A549 (cell line): ENCODE measurements around the gene TRERF1. TPM values are rescaled to one million over a fixed set of nuclear protein-coding genes. Genes with fewer than 3 reads are reported as not detected.

ENCODE experiments used
- ATAC-seq, 2 experiments: fragments of 200-7000 bp in 1 of 2; fragments of >200 bp in 1 of 2; cut with Nextera tagmentation in 1 of 2; cut with Tn5 transposase in 1 of 2; 3 replicates each; pipeline versions ENCODE4 v1.8.0 to v1.9.1; 2018 to 2020; ENCODE audit warnings: mild to moderate bottlenecking in 1 of 2, moderate library complexity in 1 of 2
- CTCF ChIA-PET: fragments of 300-600 bp; sonication (Branson Sonifier 250); formaldehyde crosslinking; extraction: SDS; loops from one replicate; lab custom pipeline; 2021; ENCODE audit warnings: antibody characterized with exemption, inconsistent platforms; lab: Yijun Ruan, JAX
- POLR2A ChIA-PET: fragments of 350-600 bp; formaldehyde crosslinking; extraction: SDS; loops from one replicate; lab custom pipeline; 2021; ENCODE audit warnings: antibody characterized with exemption, inconsistent platforms; lab: Yijun Ruan, JAX
- DNase-seq, 2 experiments: peaks; one replicate each; pipeline versions ENCODE4 v3.0.0 to v3.0.0-alpha.2; 2011 to 2016; ENCODE audit warnings: low read depth in 1 of 2, low spot score in 1 of 2
- FAIRE-seq: peaks from 2 replicates; lab custom pipeline; 2011; peaks lifted over from hg19 to GRCh38; lab: Jason Lieb, UNC
- H3K27ac ChIP-seq, 2 experiments: fragments of >200 bp; sonication (Bioruptor Twin); formaldehyde crosslinking; 3 replicates each; pipeline ENCODE4 v1.5.1; 2016 to 2017
- H3K4me1 ChIP-seq: fragments of >200 bp; sonication (Bioruptor Twin); formaldehyde crosslinking; 3 replicates; pipeline ENCODE4 v1.6.1; 2016
- H3K4me2 ChIP-seq: fragments of >200 bp; sonication (Bioruptor Twin); formaldehyde crosslinking; 3 replicates; pipeline ENCODE4 v1.6.1; 2016
- H3K4me3 ChIP-seq: fragments of >200 bp; sonication (Bioruptor Twin); formaldehyde crosslinking; 3 replicates; pipeline ENCODE4 v1.5.1; 2016
- H3K9me3 ChIP-seq: fragments of >200 bp; sonication (Bioruptor Twin); formaldehyde crosslinking; 3 replicates; pipeline ENCODE4 v1.6.1; 2016
- CBX2 ChIP-seq: fragments of 200-600 bp; sonication (generic); IDR thresholded peaks from 2 replicates; pipeline ENCODE4 v1.6.1; 2016; ENCODE audit warnings: low read depth, mild to moderate bottlenecking, borderline replicate concordance
- CHD2 ChIP-seq: fragments of 150-350 bp; IDR thresholded peaks from 2 replicates; pipeline ENCODE4 v1.6.1; 2014; ENCODE audit warnings: low read length; ENCODE audit not compliant: partially characterized antibody
- EHMT2 ChIP-seq: fragments of 200-600 bp; sonication (generic); IDR thresholded peaks from 2 replicates; pipeline ENCODE4 v1.6.1; 2016; ENCODE audit warnings: antibody characterized with exemption, low read depth, mild to moderate bottlenecking, moderate library complexity
- EP300 ChIP-seq, 2 experiments: fragments of >200 bp; sonication (Bioruptor Twin); formaldehyde crosslinking; IDR thresholded peaks; 2 replicates in 1 of 2; 3 replicates in 1 of 2; pipeline ENCODE4 v1.6.1; 2016 to 2017
- FOSL2 ChIP-seq, 2 experiments: fragments of 450-650 bp in 1 of 2; fragments of >200 bp in 1 of 2; sonication (Bioruptor Twin) in 1 of 2; formaldehyde crosslinking; IDR thresholded peaks; 2 replicates each; pipeline versions ENCODE4 v1.5.0 to v1.6.1; 2016 to 2020; ENCODE audit warnings: mild to moderate bottlenecking in 1 of 2, moderate library complexity in 1 of 2
- HDAC2 ChIP-seq: fragments of 200-600 bp; sonication (generic); IDR thresholded peaks from 2 replicates; pipeline ENCODE4 v1.6.1; 2016
- JUN ChIP-seq, 2 experiments: fragments of >200 bp; sonication (Bioruptor Twin); formaldehyde crosslinking; IDR thresholded peaks; 2 replicates in 1 of 2; 3 replicates in 1 of 2; pipeline ENCODE4 v1.6.1; 2016 to 2017
- MAFK ChIP-seq: fragments of 450-650 bp; IDR thresholded peaks from 2 replicates; pipeline ENCODE4 v1.6.1; 2014; ENCODE audit not compliant: partially characterized antibody
- POLR2A ChIP-seq: IDR thresholded peaks from 2 replicates; pipeline ENCODE4 v1.6.1; 2012; ENCODE audit warnings: mild to moderate bottlenecking, low read length
- RCOR1 ChIP-seq: fragments of 150-350 bp; IDR thresholded peaks from 2 replicates; pipeline ENCODE4 v1.6.1; 2014; ENCODE audit warnings: antibody characterized with exemption, low read length, low read depth
- TFCP2L1 ChIP-seq: fragments of 250-450 bp; sonication (Bioruptor Pico); IDR thresholded peaks from 2 replicates; pipeline ENCODE4 v1.5.0; 2021; ENCODE audit warnings: mild to moderate bottlenecking
- ZSCAN20 ChIP-seq: fragments of 250-450 bp; sonication (Bioruptor Pico); IDR thresholded peaks from 2 replicates; pipeline ENCODE4 v1.8.0; 2022; ENCODE audit warnings: mild to moderate bottlenecking, moderate library complexity
- WGBS: methylation state at CpG from one replicate; pipeline ENCODE4 v1.1.6; 2017; ENCODE audit errors: missing lambda C conversion rate; 5-methylcytosine and 5-hydroxymethylcytosine counted together
- polyA plus RNA-seq, 4 experiments: library from polyadenylated mRNA; depleted of rRNA in 3 of 4; stranded (reverse); fragments of >200 nt; fragmentation: RNase III in 1 of 4; extraction: RNeasy Plus Mini Kit Qiagen cat#74134 plus additional on column Dnase treatment in 1 of 4; gene quantifications; 2 replicates in 3 of 4; 3 replicates in 1 of 4; pipeline ENCODE4 v1.2.3, GENCODE V29; 2011 to 2017
- TF ChIP-seq, protein P1 (sequence below): fragments of 250-450 bp; sonication (Bioruptor Pico); IDR thresholded peaks from 2 replicates; pipeline ENCODE4 v1.5.0; 2021; ENCODE audit warnings: mild to moderate bottlenecking, moderate library complexity, borderline replicate concordance
- TF ChIP-seq, protein P2 (sequence below): fragments of 150-350 bp; IDR thresholded peaks from 2 replicates; pipeline ENCODE4 v1.6.1; 2014; ENCODE audit warnings: low read depth, mild to moderate bottlenecking, low read length
- TF ChIP-seq, protein P3 (sequence below): IDR thresholded peaks from 2 replicates; pipeline ENCODE4 v1.6.1; 2012

Gene TRERF1
- polyA plus RNA-seq, 2 of the 4 experiments (the other 2 are of a cell fraction) = 2.4 to 3.5 TPM

DNA sequence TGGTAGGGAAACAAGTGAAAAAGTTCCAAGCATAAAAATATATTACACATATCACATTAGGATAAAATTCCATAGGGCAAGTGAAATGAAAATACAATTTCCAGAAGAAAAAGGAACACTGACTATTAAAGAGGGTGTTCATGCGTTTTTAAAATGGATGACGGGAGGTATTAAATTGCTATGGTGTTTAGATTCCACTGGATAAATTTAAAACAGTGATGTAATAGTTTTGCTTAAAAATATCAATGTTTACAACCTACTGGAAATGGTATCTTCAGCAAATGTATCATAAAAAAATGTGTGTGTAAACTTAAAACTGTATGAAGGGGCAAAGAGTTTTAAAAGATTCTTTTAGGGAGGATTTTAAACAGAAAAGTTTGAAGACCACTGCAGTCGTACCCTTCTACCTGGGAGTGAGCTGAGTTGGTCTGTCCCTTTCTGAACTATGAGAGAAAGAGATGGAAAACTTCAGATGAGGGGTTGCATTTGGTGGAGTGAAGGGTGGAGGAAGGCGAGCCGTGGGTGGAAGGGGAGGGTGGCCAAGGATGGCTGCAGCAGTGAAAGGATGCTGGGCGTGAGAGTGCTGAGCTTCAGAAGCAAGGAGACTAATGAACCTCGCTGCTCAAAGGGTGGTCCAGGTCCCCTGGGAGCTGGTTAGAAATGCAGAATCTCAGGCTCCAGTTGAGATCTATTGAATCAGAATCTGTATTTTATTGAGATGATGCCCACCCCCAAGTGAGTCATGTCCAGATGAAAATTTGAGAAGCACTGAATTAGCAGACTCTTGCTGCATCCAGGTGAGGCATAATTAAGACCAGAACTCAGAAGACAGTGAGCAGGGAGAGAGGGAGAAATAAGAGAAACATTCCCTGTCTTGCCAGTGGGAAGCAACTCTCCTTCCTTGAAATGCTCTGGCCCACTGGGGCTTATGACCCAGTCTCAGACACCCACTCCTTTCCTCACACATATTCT lies 179.6 kb downstream of the TRERF1 start (continued):
- TF ChIP-seq, protein P1, sequence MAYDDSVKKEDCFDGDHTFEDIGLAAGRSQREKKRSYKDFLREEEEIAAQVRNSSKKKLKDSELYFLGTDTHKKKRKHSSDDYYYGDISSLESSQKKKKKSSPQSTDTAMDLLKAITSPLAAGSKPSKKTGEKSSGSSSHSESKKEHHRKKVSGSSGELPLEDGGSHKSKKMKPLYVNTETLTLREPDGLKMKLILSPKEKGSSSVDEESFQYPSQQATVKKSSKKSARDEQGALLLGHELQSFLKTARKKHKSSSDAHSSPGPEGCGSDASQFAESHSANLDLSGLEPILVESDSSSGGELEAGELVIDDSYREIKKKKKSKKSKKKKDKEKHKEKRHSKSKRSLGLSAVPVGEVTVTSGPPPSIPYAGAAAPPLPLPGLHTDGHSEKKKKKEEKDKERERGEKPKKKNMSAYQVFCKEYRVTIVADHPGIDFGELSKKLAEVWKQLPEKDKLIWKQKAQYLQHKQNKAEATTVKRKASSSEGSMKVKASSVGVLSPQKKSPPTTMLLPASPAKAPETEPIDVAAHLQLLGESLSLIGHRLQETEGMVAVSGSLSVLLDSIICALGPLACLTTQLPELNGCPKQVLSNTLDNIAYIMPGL (CRISPR knock-in tag) = no peak
- no peak for TF ChIP-seq TFCP2L1 (CRISPR knock-in tag)
- no peak for TF ChIP-seq CBX2
- TF ChIP-seq CHD2 = no peak
- TF ChIP-seq, protein P2, sequence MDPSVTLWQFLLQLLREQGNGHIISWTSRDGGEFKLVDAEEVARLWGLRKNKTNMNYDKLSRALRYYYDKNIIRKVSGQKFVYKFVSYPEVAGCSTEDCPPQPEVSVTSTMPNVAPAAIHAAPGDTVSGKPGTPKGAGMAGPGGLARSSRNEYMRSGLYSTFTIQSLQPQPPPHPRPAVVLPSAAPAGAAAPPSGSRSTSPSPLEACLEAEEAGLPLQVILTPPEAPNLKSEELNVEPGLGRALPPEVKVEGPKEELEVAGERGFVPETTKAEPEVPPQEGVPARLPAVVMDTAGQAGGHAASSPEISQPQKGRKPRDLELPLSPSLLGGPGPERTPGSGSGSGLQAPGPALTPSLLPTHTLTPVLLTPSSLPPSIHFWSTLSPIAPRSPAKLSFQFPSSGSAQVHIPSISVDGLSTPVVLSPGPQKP = no peak

DNA sequence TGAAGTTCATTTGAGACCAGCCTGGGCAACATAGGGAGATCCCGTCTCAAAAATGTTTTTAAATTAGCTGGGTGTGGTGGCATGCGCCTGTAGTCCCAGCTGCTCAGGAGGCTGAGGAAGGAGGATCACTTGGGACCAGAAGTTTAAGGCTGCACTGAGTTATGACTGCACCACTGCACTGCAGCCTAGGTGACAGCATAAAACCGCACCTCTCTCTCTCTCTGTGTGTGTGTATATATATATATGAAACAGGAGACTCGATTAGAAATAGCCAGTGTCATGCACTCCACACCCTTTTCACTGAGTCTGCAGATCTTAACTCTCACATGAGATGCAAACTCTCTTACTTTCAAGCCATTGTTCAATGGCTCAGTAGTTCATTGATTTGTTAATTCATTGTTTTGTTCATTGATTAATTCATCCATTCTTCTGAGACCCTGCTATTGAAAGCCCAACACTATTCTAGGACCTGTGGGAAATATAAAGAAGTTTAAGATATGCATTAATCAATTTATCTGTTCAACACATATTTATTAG lies 181.7 kb downstream of the TRERF1 start:
- no peak for FAIRE-seq

DNA sequence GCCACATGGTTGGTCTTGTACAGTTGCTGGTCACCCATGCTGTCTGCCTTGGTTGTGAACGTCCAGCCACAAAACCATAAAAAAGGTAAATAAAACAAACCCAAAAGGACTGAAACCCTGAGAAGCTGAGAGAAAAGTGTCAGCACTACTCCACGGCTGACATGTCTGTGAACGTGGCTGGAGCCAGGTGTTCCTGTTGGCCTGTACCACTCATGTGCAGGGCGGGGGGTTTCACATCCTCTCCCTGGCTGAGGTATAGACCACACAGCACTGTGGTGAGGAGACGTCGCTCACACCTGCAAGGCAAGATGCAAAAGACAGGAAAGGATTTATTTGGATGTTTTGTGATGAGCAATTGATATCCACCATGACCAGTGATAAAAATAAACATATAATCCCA lies 182.2 kb downstream of the TRERF1 start:
- H3K4me1 ChIP-seq = no peaks in the 10 kb centered on the region
- FAIRE-seq (no peak), ATAC-seq (no peak), DNase-seq (no peak)
- H3K9me3 ChIP-seq = no peaks in the 10 kb centered on the region
- no peak overlapping the region for H3K4me3 ChIP-seq
- TF ChIP-seq, protein P1 (CRISPR knock-in tag) = no peak
- TF ChIP-seq FOSL2 (IDR thresholded peaks at IDR 0.05) (no peak), FOSL2 (CRISPR knock-in tag; IDR thresholded peaks at IDR 0.05) (no peak), HDAC2 (no peak), JUN (IDR thresholded peaks at IDR 0.05) (no peak), EHMT2 (no peak), EP300 (IDR thresholded peaks at IDR 0.05) (no peak), POLR2A (no peak)
- ChIA-PET POLR2A (no interaction called here), CTCF (interaction anchor here (0.9 to 1.0 kb wide), 2 partner anchors 9 to 10 kb away, joined by 3 to 4 read pairs; no protein-coding TSS in a partner anchor)
- H3K27ac ChIP-seq = no peak overlapping the region
- 93% methylated on average over 6 of the region's 6 CpGs for WGBS
- no peak overlapping the region for H3K4me2 ChIP-seq

More for the DNA sequence above, 181.7 kb downstream of the TRERF1 start:
- no peak overlapping the region for H3K27ac ChIP-seq
- no peaks in the 10 kb centered on the region for H3K9me3 ChIP-seq
- DNase-seq = no peak
- TF ChIP-seq EHMT2 = no peak
- TF ChIP-seq HDAC2 = no peak
- no peak for TF ChIP-seq MAFK
- no peak for TF ChIP-seq RCOR1
- TF ChIP-seq, protein P3, sequence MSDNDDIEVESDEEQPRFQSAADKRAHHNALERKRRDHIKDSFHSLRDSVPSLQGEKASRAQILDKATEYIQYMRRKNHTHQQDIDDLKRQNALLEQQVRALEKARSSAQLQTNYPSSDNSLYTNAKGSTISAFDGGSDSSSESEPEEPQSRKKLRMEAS = no peak
- TF ChIP-seq, protein P2 = no peak
- no peak for TF ChIP-seq ZSCAN20
- no peak for TF ChIP-seq JUN (IDR thresholded peaks at IDR 0.05)
- CTCF ChIA-PET = interaction anchor here (1.0 kb wide), 1 partner anchor 9 kb away, joined by 4 read pairs; no protein-coding TSS in a partner anchor
- H3K4me3 ChIP-seq = no peak overlapping the region
- POLR2A ChIA-PET = no interaction called here
- H3K4me1 ChIP-seq = no peaks in the 10 kb centered on the region
- 80% methylated on average over 4 of the region's 4 CpGs for WGBS
- ATAC-seq = no peak
- H3K4me2 ChIP-seq = no peak overlapping the region
